Psoas muscle (tissue), 8 donors: ENCODE measurements around the gene SETBP1. TPM values are rescaled to one million over a fixed set of nuclear protein-coding genes. Genes with fewer than 3 reads are reported as not detected.
A peak's percentile ranks its signal among the peaks of the same experiment; 100 is the strongest.

Experiments used
- ATAC-seq, 4 donors: fragments of 200-7000 bp; cut with Tn5 transposase; one replicate each; pipeline ENCODE4 v1.9.1; 2020; ENCODE audit warnings: moderate library complexity in 3 of 4, mild to moderate bottlenecking in 2 of 4
- DNase-seq, 2 donors: peaks; one replicate each; pipeline ENCODE4 v3.0.0-alpha.2; 2020
- H3K27ac ChIP-seq: fragments of 200-600 bp; one replicate; pipeline ENCODE4 v1.8.0; 2022
- H3K27me3 ChIP-seq, 3 donors: fragments of 200-600 bp in 1 of 3; one replicate each; pipeline versions ENCODE4 v1.6.1 to v1.8.0; 2013 to 2022; ENCODE audit warnings: low read length in 2 of 3, mild to moderate bottlenecking in 2 of 3, moderate library complexity in 1 of 3; ENCODE audit not compliant: insufficient read depth in 3 of 3
- H3K36me3 ChIP-seq, 2 donors: fragments of 200-600 bp in 1 of 2; one replicate each; pipeline versions ENCODE4 v1.6.1 to v1.8.0; 2013 to 2022; ENCODE audit warnings: low read depth in 1 of 2, mild to moderate bottlenecking in 1 of 2, moderate library complexity in 1 of 2; ENCODE audit not compliant: insufficient read depth in 1 of 2
- H3K4me1 ChIP-seq: fragments of 200-600 bp; one replicate; pipeline ENCODE4 v1.8.0; 2022
- H3K4me3 ChIP-seq: fragments of 200-600 bp; one replicate; pipeline ENCODE4 v1.8.0; 2022; ENCODE audit warnings: mild to moderate bottlenecking
- H3K9me3 ChIP-seq: fragments of 200-600 bp; one replicate; pipeline ENCODE4 v1.8.0; 2022
- CTCF ChIP-seq: fragments of 200-600 bp; IDR thresholded peaks from one replicate; pipeline ENCODE4 v1.8.0; 2022; ENCODE audit warnings: antibody characterized with exemption
- WGBS, 3 donors: extraction: QIAGEN DNeasy Blood & Tissue Kit; methylation state at CpG; one replicate each; pipeline versions ENCODE4 v1.1.6 to v1.1.7; 2013; 5-methylcytosine and 5-hydroxymethylcytosine counted together
- intact Hi-C, 2 donors: fragments of 100-400 bp; cut with DNase I; formaldehyde crosslinking; loops; one replicate each; pipeline versions ENCODE4 v1.11.0 to v1.14.2; 2022
- polyA plus RNA-seq, 3 donors: library from polyadenylated mRNA; stranded (reverse); fragments of 200-250 nt; gene quantifications; one replicate each; pipeline ENCODE4 v1.2.3, GENCODE V29; 2013
- total RNA-seq, 4 donors: library from RNA; stranded (reverse); fragmentation: NEBNext Ultra II Directional in 2 of 4; extraction: Animal tissue kit (Norgen Biotek cat#: 25700) in 2 of 4; gene quantifications; one replicate each; pipeline versions ENCODE4 v1.2.1 to v1.2.4, GENCODE V29; 2021 to 2023
- donor health status: healthy with polysubstance abuse.
- donor health status: DM: no; HTN: no; CAD: no; lungs with moderate emphysema.
- donor health status: Bipolar disorder and iron deficiency.
- donor health status: healthy.
- donor health status: DM: yes; HTN: yes; CAD: no.
- donor health status: DM: no; HTN: no; CAD: no.
- donor health status: DM: no; HTN: no; CAD: no.
- donor health status: DM: yes; HTN: yes; CAD: no.

SETBP1 gene
- total and polyA plus RNA-seq, 7 donors: 0.61 to 21.0 (median 10.5) TPM

- Histone ChIP-seq H3K9me3 (no peaks in the 10 kb centered on the region), H3K4me3 (peak overlapping the region; percentile 20), H3K27ac (peak overlapping the region; percentile 90), H3K36me3 (no peaks in the 10 kb centered on the region), H3K4me1 (peaks cover 75% of the 10 kb centered on the region), H3K27me3 (no peaks in the 10 kb centered on the region)
- ATAC-seq: peak; percentile 71 to 88 (median 82)
- no peak for DNase-seq
- intact Hi-C loops: loop anchor here in 1 of 2 donors (10.0 kb wide), 1 partner anchor 562 kb away; no protein-coding TSS in a partner anchor
- no peak for TF ChIP-seq CTCF
- WGBS, 3 donors: 13 to 19% (median 14%) methylated on average over 8 of the region's 8 CpGs
Observed at GRCh38 chr18:44792456-44793061, 111.9 kb downstream of the SETBP1 start.

- DNase-seq: no peak
- WGBS, 3 donors: 40 to 63% (median 58%) methylated on average over 2 of the region's 2 CpGs
Observed at GRCh38 chr18:44793194-44793593, 112.5 kb downstream of the SETBP1 start.

GRCh38 chr18:44793685-44794084 is 113.0 kb downstream of the SETBP1 start:
- TF ChIP-seq CTCF: no peak
- no peaks in the 10 kb centered on the region for H3K36me3 ChIP-seq
- no peak overlapping the region for H3K4me3 ChIP-seq
- DNase-seq (no peak), ATAC-seq (peak in 2 of 4 donors; percentile 57 to 58)
- 95 to 99% (median 97%) methylated on average over 1 of the region's 1 CpG for WGBS, 3 donors
- no peaks in the 10 kb centered on the region for H3K27me3 ChIP-seq
- intact Hi-C loops: loop anchor here in 1 of 2 donors (10.0 kb wide), 1 partner anchor 561 kb away; no protein-coding TSS in a partner anchor
- peaks cover 70% of the 10 kb centered on the region for H3K4me1 ChIP-seq
- no peaks in the 10 kb centered on the region for H3K9me3 ChIP-seq
- H3K27ac ChIP-seq: peak overlapping the region; percentile 90

More at GRCh38 chr18:44793194-44793593, 112.5 kb downstream of the SETBP1 start:
- Histone ChIP-seq H3K27me3 (no peaks in the 10 kb centered on the region), H3K9me3 (no peaks in the 10 kb centered on the region), H3K27ac (peak overlapping the region; percentile 90), H3K4me3 (peak overlapping the region; percentile 20), H3K4me1 (peaks cover 71% of the 10 kb centered on the region), H3K36me3 (no peaks in the 10 kb centered on the region)
- ATAC-seq: no peak
- TF ChIP-seq CTCF: no peak
- intact Hi-C loops: loop anchor here in 1 of 2 donors (10.0 kb wide), 1 partner anchor 562 kb away; no protein-coding TSS in a partner anchor

- no peak for TF ChIP-seq CTCF
- Histone ChIP-seq H3K9me3 (no peaks in the 10 kb centered on the region), H3K4me3 (no peak overlapping the region), H3K27me3 (no peaks in the 10 kb centered on the region), H3K4me1 (peaks cover 69% of the 10 kb centered on the region), H3K27ac (peak overlapping the region; percentile 63), H3K36me3 (no peaks in the 10 kb centered on the region)
- intact Hi-C loops: loop anchor here in 1 of 2 donors (10.0 kb wide), 1 partner anchor 560 kb away; no protein-coding TSS in a partner anchor
- DNase-seq (no peak), ATAC-seq (no peak)
- 90 to 91% (median 90%) methylated on average over 4 of the region's 4 CpGs for WGBS, 3 donors
Observed at GRCh38 chr18:44795241-44795640, 114.6 kb downstream of the SETBP1 start.
